GM20000 (cell line): Measurements from ENCODE around the gene AOPEP.

Experiments
- DNase-seq: peaks from one replicate; pipeline ENCODE4 v3.0.0; 2012; ENCODE audit warnings: low spot score
- TF ChIP-seq, protein P1 (sequence below): IDR thresholded peaks from 2 replicates; pipeline ENCODE4 v1.5.1; 2012; ENCODE audit warnings: mild to moderate bottlenecking, control low read depth; ENCODE audit errors: extremely low read depth, missing control alignments

Gene AOPEP

GRCh38 chr9:94925751-94926430 lies 199.4 kb downstream of the AOPEP start:
- TF ChIP-seq, protein P1, sequence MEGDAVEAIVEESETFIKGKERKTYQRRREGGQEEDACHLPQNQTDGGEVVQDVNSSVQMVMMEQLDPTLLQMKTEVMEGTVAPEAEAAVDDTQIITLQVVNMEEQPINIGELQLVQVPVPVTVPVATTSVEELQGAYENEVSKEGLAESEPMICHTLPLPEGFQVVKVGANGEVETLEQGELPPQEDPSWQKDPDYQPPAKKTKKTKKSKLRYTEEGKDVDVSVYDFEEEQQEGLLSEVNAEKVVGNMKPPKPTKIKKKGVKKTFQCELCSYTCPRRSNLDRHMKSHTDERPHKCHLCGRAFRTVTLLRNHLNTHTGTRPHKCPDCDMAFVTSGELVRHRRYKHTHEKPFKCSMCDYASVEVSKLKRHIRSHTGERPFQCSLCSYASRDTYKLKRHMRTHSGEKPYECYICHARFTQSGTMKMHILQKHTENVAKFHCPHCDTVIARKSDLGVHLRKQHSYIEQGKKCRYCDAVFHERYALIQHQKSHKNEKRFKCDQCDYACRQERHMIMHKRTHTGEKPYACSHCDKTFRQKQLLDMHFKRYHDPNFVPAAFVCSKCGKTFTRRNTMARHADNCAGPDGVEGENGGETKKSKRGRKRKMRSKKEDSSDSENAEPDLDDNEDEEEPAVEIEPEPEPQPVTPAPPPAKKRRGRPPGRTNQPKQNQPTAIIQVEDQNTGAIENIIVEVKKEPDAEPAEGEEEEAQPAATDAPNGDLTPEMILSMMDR: no peak
- no peak for DNase-seq

GRCh38 chr9:94926431-94926800 lies 199.9 kb downstream of the AOPEP start:
- no peak for DNase-seq
- TF ChIP-seq, protein P1: no peak

- DNase-seq: no peak
- TF ChIP-seq, protein P1: no peak
These were observed 200.7 kb downstream of the AOPEP start for GRCh38 chr9:94927048-94927761.

DNA sequence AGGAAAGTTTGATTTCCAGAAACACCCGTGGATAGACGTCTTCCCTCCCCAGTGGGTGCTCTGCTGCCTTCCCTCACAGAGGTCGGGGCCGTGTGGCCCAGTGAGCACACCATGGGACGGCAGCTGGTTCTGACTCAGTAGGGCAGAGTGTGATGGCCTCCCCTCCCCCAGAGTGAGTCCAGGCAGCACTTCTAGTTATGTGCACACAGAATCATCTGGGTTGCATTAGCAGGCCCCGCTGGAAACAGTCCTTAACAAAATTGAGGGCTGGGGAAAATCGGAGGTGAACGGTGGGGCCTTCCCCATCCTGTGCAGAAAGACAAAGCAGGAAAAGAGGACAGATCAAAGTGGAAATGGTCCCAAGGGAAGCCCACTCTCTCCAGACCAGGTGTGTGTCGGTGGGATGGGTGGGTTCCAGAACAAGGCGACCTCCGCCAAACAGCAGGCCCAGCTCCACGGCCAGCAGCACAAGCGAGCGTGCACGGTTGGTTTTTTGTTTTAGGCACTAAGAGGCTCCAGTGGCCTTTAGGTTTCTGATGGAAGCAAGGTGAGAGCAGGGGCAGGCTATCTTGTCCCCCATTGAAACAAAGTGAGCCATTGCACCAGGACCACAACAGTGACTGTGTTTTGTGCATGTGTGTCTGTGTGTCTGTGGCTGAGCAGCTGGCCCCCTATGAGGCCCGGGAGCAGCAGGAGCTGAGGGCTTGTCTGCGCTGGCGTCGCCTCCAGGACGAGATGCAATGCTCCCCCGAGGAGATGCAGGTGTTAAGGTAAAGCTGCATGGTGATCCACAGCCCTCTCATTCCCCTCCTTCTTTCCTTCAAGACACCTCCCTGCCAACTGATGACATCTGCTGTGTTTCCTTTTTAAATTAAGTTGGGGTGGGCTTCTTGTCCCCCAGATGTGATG lies 201.5 kb downstream of the AOPEP start:
- no peak for DNase-seq
- TF ChIP-seq, protein P1: no peak

DNA sequence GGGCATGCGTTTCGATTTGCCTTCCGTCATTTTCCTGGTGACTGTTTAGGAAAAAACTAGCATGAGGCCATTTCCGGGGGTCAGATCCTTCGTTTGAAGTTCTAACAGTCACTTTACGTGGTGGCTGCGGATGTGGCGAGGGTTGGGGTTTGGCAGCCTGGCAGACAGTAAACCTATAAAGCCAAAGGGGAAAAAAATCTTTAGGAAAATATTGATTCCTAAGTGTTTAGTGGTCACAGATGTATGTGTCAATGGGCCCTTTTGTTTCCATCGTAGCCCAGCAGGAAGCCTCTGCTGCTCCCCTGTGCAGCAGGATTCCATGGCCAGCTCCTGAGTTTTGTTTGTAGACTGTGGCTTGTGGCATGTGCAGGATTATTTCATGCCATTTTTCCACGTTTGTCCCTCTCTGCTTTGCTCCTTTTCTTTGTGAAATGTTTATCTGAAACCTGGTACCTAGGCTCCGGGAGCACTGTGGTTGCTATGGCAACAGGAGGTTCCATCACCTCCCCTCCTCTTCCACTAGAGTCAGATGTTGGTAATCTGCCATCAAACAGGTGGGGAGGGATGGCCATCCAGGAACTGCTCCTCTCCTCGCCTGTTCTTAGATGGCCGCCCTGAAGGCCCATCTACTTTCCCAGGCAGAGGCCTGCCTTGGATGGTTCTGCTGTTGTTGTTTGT lies 202.3 kb downstream of the AOPEP start:
- TF ChIP-seq, protein P1: no peak
- DNase-seq: no peak

DNA sequence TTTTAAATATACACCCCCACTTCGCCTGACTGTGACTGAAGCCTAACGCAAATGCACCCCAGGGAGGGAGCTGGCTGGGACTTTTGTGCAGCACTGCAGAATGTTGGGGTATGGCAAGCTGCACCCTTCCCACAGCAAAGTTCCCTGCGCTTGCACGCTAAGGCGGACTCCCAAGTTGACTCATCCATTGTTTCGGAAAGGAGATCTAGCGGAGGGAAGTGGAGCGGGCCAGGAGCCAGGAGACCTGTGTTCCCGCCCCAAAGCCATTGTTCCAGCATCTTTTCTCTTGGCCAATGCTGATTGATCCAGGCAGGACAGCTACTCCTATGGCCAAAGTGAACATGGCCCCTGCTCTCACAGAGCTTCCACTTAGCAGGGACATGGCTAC lies 202.9 kb downstream of the AOPEP start:
- no peak for DNase-seq
- TF ChIP-seq, protein P1: no peak
